H9 (cell line): ENCODE results near the gene GPR171. TPM values are rescaled to one million over a fixed set of nuclear protein-coding genes. Genes with fewer than 3 reads are reported as not detected.

Experiments used
- DNase-seq: peaks from one replicate; pipeline ENCODE4 v3.0.0-alpha.2; 2017
- H2AFZ ChIP-seq: one replicate; pipeline ENCODE4 v1.6.1; 2013; ENCODE audit warnings: mild to moderate bottlenecking, low read length, control low read depth, moderate library complexity
- H2AK5ac ChIP-seq: 2 replicates; pipeline ENCODE4 v1.6.1; 2013; ENCODE audit warnings: low read length, control low read depth, mixed read lengths; ENCODE audit not compliant: insufficient read length
- H2BK120ac ChIP-seq: one replicate; pipeline ENCODE4 v1.6.1; 2013; ENCODE audit warnings: low read depth, mild to moderate bottlenecking, low read length, control low read depth, inconsistent platforms; ENCODE audit not compliant: poor library complexity, severe bottlenecking
- H2BK12ac ChIP-seq: 2 replicates; pipeline ENCODE4 v1.6.1; 2013; ENCODE audit warnings: low read length, control low read depth, mixed read lengths, low read depth; ENCODE audit not compliant: insufficient read length
- H2BK15ac ChIP-seq: 2 replicates; pipeline ENCODE4 v1.6.1; 2013; ENCODE audit warnings: low read depth, low read length, control low read depth
- H2BK20ac ChIP-seq: one replicate; pipeline ENCODE4 v1.6.1; 2013; ENCODE audit warnings: low read depth, mild to moderate bottlenecking, low read length, control low read depth, inconsistent platforms; ENCODE audit not compliant: poor library complexity, severe bottlenecking
- H2BK5ac ChIP-seq: 2 replicates; pipeline ENCODE4 v1.6.1; 2013; ENCODE audit warnings: low read length, control low read depth, mixed read lengths; ENCODE audit not compliant: insufficient read length
- H3K14ac ChIP-seq: 2 replicates; pipeline ENCODE4 v1.6.1; 2013; ENCODE audit warnings: low read length, control low read depth; ENCODE audit not compliant: insufficient read depth
- H3K18ac ChIP-seq: 2 replicates; pipeline ENCODE4 v1.6.1; 2013; ENCODE audit warnings: low read depth, mild to moderate bottlenecking, mixed read lengths, low read length, control low read depth; ENCODE audit not compliant: insufficient read length
- H3K23ac ChIP-seq: 2 replicates; pipeline ENCODE4 v1.6.1; 2013; ENCODE audit warnings: low read length, control low read depth, mixed read lengths, low read depth; ENCODE audit not compliant: insufficient read length
- H3K23me2 ChIP-seq: 2 replicates; pipeline ENCODE4 v1.6.1; 2013; ENCODE audit warnings: low read depth, mild to moderate bottlenecking, mixed read lengths, low read length, control low read depth; ENCODE audit not compliant: insufficient read length, poor library complexity, severe bottlenecking
- H3K27ac ChIP-seq: 2 replicates; pipeline ENCODE4 v1.5.1; 2013; ENCODE audit warnings: low read length, control low read depth, mixed read lengths, low read depth; ENCODE audit not compliant: insufficient read length
- H3K27me3 ChIP-seq: 2 replicates; pipeline ENCODE4 v1.6.1; 2013; ENCODE audit warnings: low read length, control low read depth, inconsistent platforms; ENCODE audit not compliant: insufficient read depth
- H3K4ac ChIP-seq: 2 replicates; pipeline ENCODE4 v1.6.1; 2013; ENCODE audit warnings: low read depth, mild to moderate bottlenecking, control low read depth, inconsistent platforms, low read length, moderate library complexity
- H3K4me1 ChIP-seq: 2 replicates; pipeline ENCODE4 v1.6.1; 2013; ENCODE audit warnings: low read length, control low read depth, inconsistent platforms; ENCODE audit not compliant: insufficient read depth
- H3K4me2 ChIP-seq: 2 replicates; pipeline ENCODE4 v1.6.1; 2013; ENCODE audit warnings: low read length, control low read depth, mixed read lengths; ENCODE audit not compliant: insufficient read length, insufficient read depth
- H3K56ac ChIP-seq: 2 replicates; pipeline ENCODE4 v1.6.1; 2013; ENCODE audit warnings: low read depth, mild to moderate bottlenecking, mixed read lengths, low read length, control low read depth; ENCODE audit not compliant: insufficient read length
- H3K79me1 ChIP-seq: 2 replicates; pipeline ENCODE4 v1.6.1; 2013; ENCODE audit warnings: low read depth, mild to moderate bottlenecking, moderate library complexity, low read length, control low read depth, inconsistent platforms; ENCODE audit not compliant: insufficient read depth, poor library complexity, severe bottlenecking
- H3K79me2 ChIP-seq: 2 replicates; pipeline ENCODE4 v1.6.1; 2013; ENCODE audit warnings: low read length, control low read depth, inconsistent platforms; ENCODE audit not compliant: insufficient read depth
- H3K9ac ChIP-seq: 2 replicates; pipeline ENCODE4 v1.6.1; 2013; ENCODE audit warnings: low read length, control low read depth, mixed read lengths; ENCODE audit not compliant: insufficient read length; ENCODE audit errors: extremely low read depth
- H3K9me3 ChIP-seq: one replicate; pipeline ENCODE4 v1.6.1; 2013; ENCODE audit warnings: low read depth, low read length, inconsistent platforms; ENCODE audit not compliant: control insufficient read depth
- H3T11ph ChIP-seq: one replicate; pipeline ENCODE4 v1.6.1; 2013; ENCODE audit warnings: mild to moderate bottlenecking, low read length, control low read depth, inconsistent platforms
- H4K20me1 ChIP-seq: one replicate; pipeline ENCODE4 v1.6.1; 2013; ENCODE audit not compliant: control insufficient read depth, insufficient read length, insufficient read depth
- H4K5ac ChIP-seq: 2 replicates; pipeline ENCODE4 v1.6.1; 2013; ENCODE audit warnings: low read depth, mild to moderate bottlenecking, mixed read lengths, low read length, control low read depth; ENCODE audit not compliant: insufficient read length
- H4K8ac ChIP-seq: replicated peaks from 2 replicates; pipeline ENCODE4 v1.6.1; 2013; ENCODE audit warnings: low read length, control low read depth, mixed read lengths, low read depth; ENCODE audit not compliant: insufficient read length
- H4K91ac ChIP-seq: 2 replicates; pipeline ENCODE4 v1.6.1; 2013; ENCODE audit warnings: low read depth, mild to moderate bottlenecking, moderate library complexity, mixed read lengths, low read length, control low read depth; ENCODE audit not compliant: insufficient read length
- H3K27ac Mint-ChIP-seq, 3 experiments: 2 replicates in 2 of 3; 3 replicates in 1 of 3; pipeline ENCODE4 v1.8.0; 2020 to 2021; ENCODE audit warnings: mixed read lengths in 3 of 3, mild to moderate bottlenecking in 1 of 3, moderate library complexity in 1 of 3
- H3K27me3 Mint-ChIP-seq: 2 replicates; pipeline ENCODE4 v1.8.0; 2021; ENCODE audit warnings: low read depth, mild to moderate bottlenecking, moderate library complexity, mixed read lengths
- H3K36me3 Mint-ChIP-seq, 3 experiments: 2 replicates in 2 of 3; 3 replicates in 1 of 3; pipeline ENCODE4 v1.8.0; 2020 to 2021; ENCODE audit warnings: low read depth in 3 of 3, mixed read lengths in 3 of 3; ENCODE audit not compliant: insufficient read depth in 1 of 3
- H3K4me1 Mint-ChIP-seq, 2 experiments: 2 replicates each; pipeline ENCODE4 v1.8.0; 2020; ENCODE audit warnings: mixed read lengths in 2 of 2
- H3K4me3 Mint-ChIP-seq, 2 experiments: 2 replicates in 1 of 2; 3 replicates in 1 of 2; pipeline ENCODE4 v1.8.0; 2020 to 2021; ENCODE audit warnings: mild to moderate bottlenecking in 2 of 2, mixed read lengths in 2 of 2, moderate library complexity in 1 of 2
- H3K9me3 Mint-ChIP-seq, 2 experiments: 2 replicates in 1 of 2; 3 replicates in 1 of 2; pipeline ENCODE4 v1.8.0; 2020; ENCODE audit warnings: mild to moderate bottlenecking in 2 of 2, mixed read lengths in 2 of 2, moderate library complexity in 1 of 2
- CTCF ChIP-seq: fragments of 200-600 bp; sonication (generic); conservative IDR thresholded peaks from 3 replicates; pipeline ENCODE4 v1.8.0; 2021; ENCODE audit warnings: antibody characterized with exemption, mild to moderate bottlenecking
- WGBS: extraction: QIAGEN DNeasy Blood & Tissue Kit; methylation state at CpG from one replicate; pipeline ENCODE4 v1.1.7; 2013; ENCODE audit warnings: missing lambda C conversion rate, low lambda C conversion rate, mixed read lengths; ENCODE audit not compliant: insufficient read length; ENCODE audit errors: extremely low coverage; 5-methylcytosine and 5-hydroxymethylcytosine counted together
- total RNA-seq: library from RNA; stranded (reverse); gene quantifications from 2 replicates; pipeline ENCODE4 v1.2.1, GENCODE V29; 2021

Gene GPR171
- total RNA-seq, 1 experiment from 2014 or later, result not detected

- no peak overlapping the region for H3K27ac ChIP-seq
- Mint-ChIP-seq H3K9me3 (no peaks in the 10 kb centered on the region), H3K27ac (no peak overlapping the region; a peak in 2 of 7 replicates), H3K4me3 (no peak overlapping the region), H3K27me3 (no peaks in the 10 kb centered on the region), H3K36me3 (peaks cover 0 to 14% (median 0%) of the 10 kb centered on the region in 3 experiments; a peak in 4 of 7 replicates), H3K4me1 (peaks cover 10% of the 10 kb centered on the region in 2 experiments)
- no peaks in the 10 kb centered on the region for H3K4me1 ChIP-seq
- no CpG with 5 or more reads among the region's 4 CpGs for WGBS
- H3K23me2 ChIP-seq, result no peaks in the 10 kb centered on the region
- no peak overlapping the region for H3K18ac ChIP-seq
- H3K9ac ChIP-seq, result no peak overlapping the region
- no peaks in the 10 kb centered on the region for H3K27me3 ChIP-seq
- no peak for TF ChIP-seq CTCF
- H2AFZ ChIP-seq, result no peak overlapping the region
- no peak overlapping the region for H4K91ac ChIP-seq
- no peak overlapping the region for H3K14ac ChIP-seq
- no peak overlapping the region for H3K4ac ChIP-seq
- no peak overlapping the region for H2AK5ac ChIP-seq
- no peak overlapping the region for H2BK5ac ChIP-seq
- H2BK12ac ChIP-seq, result no peak overlapping the region
- no peak overlapping the region for H4K8ac ChIP-seq
- H3K79me2 ChIP-seq, result no peaks in the 10 kb centered on the region
- H4K20me1 ChIP-seq, result no peaks in the 10 kb centered on the region
- no peak overlapping the region for H3K23ac ChIP-seq
- no peak for DNase-seq
- H3K4me2 ChIP-seq, result no peak overlapping the region
- no peak overlapping the region for H2BK120ac ChIP-seq
- H3K56ac ChIP-seq, result no peak overlapping the region
- H2BK15ac ChIP-seq, result no peak overlapping the region
- H4K5ac ChIP-seq, result no peak overlapping the region
- H2BK20ac ChIP-seq, result no peak overlapping the region
- H3K9me3 ChIP-seq, result no peaks in the 10 kb centered on the region
- no peak overlapping the region for H3T11ph ChIP-seq
- no peaks in the 10 kb centered on the region for H3K79me1 ChIP-seq
Measured at GRCh38 chr3:151152455-151153079, 50.4 kb downstream of the GPR171 start.

Other genes with a start within 250 kb of the GPR171 start
- not detected in 2 replicates for gene CLRN1, start 230.5 kb downstream of the GPR171 start, total RNA-seq
- gene MED12L, start 117.6 kb downstream of the GPR171 start, total RNA-seq, result 14.9 and 16.4 TPM in 2 replicates
- not detected in 2 replicates for gene P2RY14, start 75.3 kb upstream of the GPR171 start, total RNA-seq
- gene GPR87, start 113.6 kb upstream of the GPR171 start, total RNA-seq, result 0.18 and 0.33 TPM in 2 replicates
- not detected in 2 replicates for gene P2RY13, start 126.3 kb upstream of the GPR171 start, total RNA-seq
- gene P2RY12, start 181.5 kb upstream of the GPR171 start, total RNA-seq, result not detected in 2 replicates